Activated T-cell treated with anti-CD3 and anti-CD28 coated beads, Interleukin-2, amount 50 U/mL, for 48 hours (primary cell): ENCODE data around the gene OR4S2.

Experiments
- DNase-seq, 2 experiments: peaks; one replicate each; pipeline ENCODE4 v3.0.0-alpha.2; 2020

OR4S2 gene

GRCh38 chr11:55648027-55648426 is at the start of gene OR4S2:
TSS of gene OR4S2 (plus strand) at chr11:55648327. CDS start at chr11:55650904, 2,577 bp downstream.
- DNase-seq = no peak

GRCh38 chr11:55607545-55607944 is 40.6 kb upstream of the OR4S2 start, which contains the start of gene OR4C11:
TSS of gene OR4C11 (minus strand) at chr11:55607645. CDS start at chr11:55604373, 3,272 bp downstream.
- DNase-seq = no peak

GRCh38 chr11:55624531-55624930 is 23.6 kb upstream of the OR4S2 start:
- no peak for DNase-seq

GRCh38 chr11:55634813-55635212 is 13.3 kb upstream of the OR4S2 start, which contains the start of gene OR4P4:
TSS of gene OR4P4 (plus strand) at chr11:55635113.
- no peak for DNase-seq

- no peak for DNase-seq
Observed at GRCh38 chr11:55652560-55652959, 4.4 kb downstream of the OR4S2 start.

- DNase-seq = no peak
Observed at GRCh38 chr11:55655096-55655495, 7.0 kb downstream of the OR4S2 start.

GRCh38 chr11:55658031-55658573 is 10.0 kb downstream of the OR4S2 start:
- DNase-seq = no peak

GRCh38 chr11:55658608-55659007 is 10.5 kb downstream of the OR4S2 start:
- no peak for DNase-seq

GRCh38 chr11:55661901-55662300 is 13.8 kb downstream of the OR4S2 start, which contains the start of gene OR4C6:
TSS of gene OR4C6 (plus strand) at chr11:55662201. CDS start at chr11:55665167, 2,966 bp downstream.
- DNase-seq = no peak

- DNase-seq = no peak
Observed at GRCh38 chr11:55669376-55669775, 21.2 kb downstream of the OR4S2 start.

- no peak for DNase-seq
Observed at GRCh38 chr11:55673860-55674259, 25.7 kb downstream of the OR4S2 start.

- DNase-seq = no peak
Observed at GRCh38 chr11:55697817-55698216, 49.7 kb downstream of the OR4S2 start.

- DNase-seq = no peak
Observed at GRCh38 chr11:55701429-55701828, 53.3 kb downstream of the OR4S2 start.
